Vagina (tissue), 2 donors: ENCODE results near the gene B4GALT7. TPM values are rescaled to one million over a fixed set of nuclear protein-coding genes. Genes with fewer than 3 reads are reported as not detected.

Experiments used
- DNase-seq, 2 donors: peaks; one replicate each; pipeline ENCODE4 v3.0.0-alpha.2; 2017; ENCODE audit errors: extremely low spot score in 2 of 2
- H3K27ac ChIP-seq: fragments of 200-600 bp; sonication (generic); one replicate; pipeline ENCODE4 v1.5.1; 2019
- H3K27me3 ChIP-seq: fragments of 200-600 bp; sonication (generic); one replicate; pipeline ENCODE4 v1.5.1; 2019
- H3K36me3 ChIP-seq, 2 donors: fragments of 200-600 bp; sonication (generic); one replicate each; pipeline ENCODE4 v1.5.1; 2017 to 2019
- H3K4me1 ChIP-seq: fragments of 200-600 bp; sonication (generic); one replicate; pipeline ENCODE4 v1.5.1; 2019
- H3K4me3 ChIP-seq, 2 donors: fragments of 200-600 bp; sonication (generic); 1 replicate in 1 of 2; 2 replicates in 1 of 2; pipeline ENCODE4 v1.5.1; 2016 to 2019
- H3K9me3 ChIP-seq: fragments of 200-600 bp; sonication (generic); one replicate; pipeline ENCODE4 v1.5.1; 2019
- POLR2A ChIP-seq, 2 donors: fragments of 450-650 bp; IDR thresholded peaks; one replicate each; pipeline ENCODE4 v1.6.1; 2017; ENCODE audit warnings: antibody characterized with exemption in 2 of 2, mild to moderate bottlenecking in 2 of 2, moderate library complexity in 2 of 2
- POLR2AphosphoS5 ChIP-seq, 2 donors: sonication (generic); formaldehyde crosslinking; IDR thresholded peaks; one replicate each; pipeline ENCODE4 v1.9.0; 2017; ENCODE audit warnings: antibody characterized with exemption in 2 of 2, mild to moderate bottlenecking in 2 of 2, low read depth in 1 of 2; ENCODE audit not compliant: insufficient read depth in 1 of 2
- intact Hi-C: fragments of 100-400 bp; cut with DNase I; formaldehyde crosslinking; loops from one replicate; pipeline ENCODE4 v1.15.1; 2023
- total RNA-seq: library from RNA; depleted of rRNA; stranded (reverse); fragments of >200 nt; gene quantifications from one replicate; pipeline ENCODE4 v1.2.3, GENCODE V29; 2016
- TF ChIP-seq, protein P1 (sequence below), 3 experiments: fragments of 450-650 bp in 2 of 3; fragments of 200-600 bp in 1 of 3; sonication (generic) in 1 of 3; IDR thresholded peaks; one replicate each; pipeline ENCODE4 v1.5.1; 2017 to 2019; ENCODE audit warnings: antibody characterized with exemption in 3 of 3, mild to moderate bottlenecking in 2 of 3, moderate library complexity in 2 of 3

The B4GALT7 gene
- total RNA-seq, 1 donor from 2014 or later: 19.4 TPM

DNA sequence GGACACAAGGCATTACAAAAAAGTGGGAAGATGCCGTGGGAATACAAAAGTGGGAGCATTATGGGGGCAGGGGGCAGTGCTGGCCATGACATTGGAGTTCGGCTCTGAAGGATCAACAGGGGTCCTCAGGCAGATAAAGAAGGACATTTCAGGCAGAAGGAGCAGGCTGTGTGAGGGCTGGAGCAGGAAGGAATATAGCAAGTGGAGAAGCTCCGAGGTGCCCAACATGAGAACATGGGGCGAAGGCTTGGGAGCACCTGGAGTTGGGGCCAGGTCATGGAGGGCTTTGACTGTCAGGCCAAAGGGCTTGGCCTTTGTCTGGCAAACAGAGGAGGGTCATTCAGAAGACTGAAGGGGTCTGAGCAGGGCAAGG is 2.5 kb downstream of the B4GALT7 start:
- H3K4me1 ChIP-seq: peaks cover 39% of the 10 kb centered on the region
- H3K27ac ChIP-seq: no peak overlapping the region
- H3K4me3 ChIP-seq: no peak overlapping the region
- no peak for DNase-seq
- H3K9me3 ChIP-seq: no peaks in the 10 kb centered on the region
- TF ChIP-seq POLR2AphosphoS5 (IDR thresholded peaks at IDR 0.05; ENCODE audit: insufficient read depth in 1 of 2, low read depth in 1 of 2): no peak
- TF ChIP-seq, protein P1, sequence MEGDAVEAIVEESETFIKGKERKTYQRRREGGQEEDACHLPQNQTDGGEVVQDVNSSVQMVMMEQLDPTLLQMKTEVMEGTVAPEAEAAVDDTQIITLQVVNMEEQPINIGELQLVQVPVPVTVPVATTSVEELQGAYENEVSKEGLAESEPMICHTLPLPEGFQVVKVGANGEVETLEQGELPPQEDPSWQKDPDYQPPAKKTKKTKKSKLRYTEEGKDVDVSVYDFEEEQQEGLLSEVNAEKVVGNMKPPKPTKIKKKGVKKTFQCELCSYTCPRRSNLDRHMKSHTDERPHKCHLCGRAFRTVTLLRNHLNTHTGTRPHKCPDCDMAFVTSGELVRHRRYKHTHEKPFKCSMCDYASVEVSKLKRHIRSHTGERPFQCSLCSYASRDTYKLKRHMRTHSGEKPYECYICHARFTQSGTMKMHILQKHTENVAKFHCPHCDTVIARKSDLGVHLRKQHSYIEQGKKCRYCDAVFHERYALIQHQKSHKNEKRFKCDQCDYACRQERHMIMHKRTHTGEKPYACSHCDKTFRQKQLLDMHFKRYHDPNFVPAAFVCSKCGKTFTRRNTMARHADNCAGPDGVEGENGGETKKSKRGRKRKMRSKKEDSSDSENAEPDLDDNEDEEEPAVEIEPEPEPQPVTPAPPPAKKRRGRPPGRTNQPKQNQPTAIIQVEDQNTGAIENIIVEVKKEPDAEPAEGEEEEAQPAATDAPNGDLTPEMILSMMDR (IDR thresholded peaks at IDR 0.05): no peak
- TF ChIP-seq POLR2A (IDR thresholded peaks at IDR 0.05): no peak
- no peaks in the 10 kb centered on the region for H3K27me3 ChIP-seq
- H3K36me3 ChIP-seq: no peaks in the 10 kb centered on the region
- intact Hi-C loops: no loop called here

- Histone ChIP-seq H3K27me3 (no peaks in the 10 kb centered on the region), H3K4me3 (no peak overlapping the region), H3K4me1 (peaks cover 44% of the 10 kb centered on the region), H3K27ac (no peak overlapping the region), H3K9me3 (no peaks in the 10 kb centered on the region), H3K36me3 (no peaks in the 10 kb centered on the region)
- no peak for TF ChIP-seq POLR2A (IDR thresholded peaks at IDR 0.05)
- TF ChIP-seq, protein P1 (IDR thresholded peaks at IDR 0.05): no peak
- no peak for TF ChIP-seq POLR2AphosphoS5 (IDR thresholded peaks at IDR 0.05; ENCODE audit: insufficient read depth in 1 of 2, low read depth in 1 of 2)
- intact Hi-C loops: no loop called here
- no peak for DNase-seq
Measured at GRCh38 chr5:177603631-177604030, 3.7 kb downstream of the B4GALT7 start.

GRCh38 chr5:177604116-177604521 is 4.2 kb downstream of the B4GALT7 start:
- peaks cover 40% of the 10 kb centered on the region for H3K4me1 ChIP-seq

DNA sequence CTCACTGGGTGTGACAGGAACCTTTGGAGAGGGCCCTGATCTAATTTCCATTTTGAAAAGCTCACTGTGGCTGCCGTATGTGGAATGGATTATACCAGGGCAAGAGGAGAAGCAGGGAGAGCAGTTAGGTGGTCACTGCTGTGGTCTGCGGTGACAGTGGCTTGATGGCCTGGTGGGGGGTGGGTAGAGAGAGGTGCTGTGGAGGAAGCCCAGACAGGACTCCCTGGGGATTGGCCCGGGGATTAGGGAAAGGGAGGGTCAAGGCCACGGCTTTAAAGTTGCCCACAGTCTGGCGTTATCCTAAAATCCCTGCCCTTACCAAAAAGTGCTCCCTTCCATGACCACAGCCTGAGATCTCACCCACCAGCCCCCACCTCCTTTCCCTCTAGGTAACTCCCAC is 4.7 kb downstream of the B4GALT7 start:
- intact Hi-C loops: no loop called here

More at GRCh38 chr5:177604116-177604521, 4.2 kb downstream of the B4GALT7 start:
- no peak overlapping the region for H3K27ac ChIP-seq
- no peak overlapping the region for H3K4me3 ChIP-seq
- intact Hi-C loops: no loop called here
- TF ChIP-seq POLR2AphosphoS5 (IDR thresholded peaks at IDR 0.05; ENCODE audit: insufficient read depth in 1 of 2, low read depth in 1 of 2): no peak
- TF ChIP-seq, protein P1 (IDR thresholded peaks at IDR 0.05): no peak
- TF ChIP-seq POLR2A (IDR thresholded peaks at IDR 0.05): no peak
- no peaks in the 10 kb centered on the region for H3K27me3 ChIP-seq
- DNase-seq: no peak
- no peaks in the 10 kb centered on the region for H3K9me3 ChIP-seq
- no peaks in the 10 kb centered on the region for H3K36me3 ChIP-seq

GRCh38 chr5:177605078-177605477 is 5.1 kb downstream of the B4GALT7 start:
- Histone ChIP-seq H3K27me3 (no peaks in the 10 kb centered on the region), H3K27ac (no peak overlapping the region), H3K4me1 (peaks cover 44% of the 10 kb centered on the region), H3K4me3 (no peak overlapping the region), H3K9me3 (no peaks in the 10 kb centered on the region), H3K36me3 (no peaks in the 10 kb centered on the region)
- intact Hi-C loops: no loop called here
- DNase-seq: no peak
- TF ChIP-seq, protein P1 (IDR thresholded peaks at IDR 0.05): no peak

More for the DNA sequence above, 4.7 kb downstream of the B4GALT7 start:
- Histone ChIP-seq H3K4me1 (peaks cover 39% of the 10 kb centered on the region), H3K27ac (no peak overlapping the region), H3K27me3 (no peaks in the 10 kb centered on the region), H3K36me3 (no peaks in the 10 kb centered on the region), H3K9me3 (no peaks in the 10 kb centered on the region), H3K4me3 (no peak overlapping the region)
- TF ChIP-seq POLR2A (IDR thresholded peaks at IDR 0.05) (no peak), POLR2AphosphoS5 (IDR thresholded peaks at IDR 0.05; ENCODE audit: insufficient read depth in 1 of 2, low read depth in 1 of 2) (no peak)
- TF ChIP-seq, protein P1 (IDR thresholded peaks at IDR 0.05): no peak
- DNase-seq: no peak
